ENCODE data around the gene CROCC2.

DNA sequence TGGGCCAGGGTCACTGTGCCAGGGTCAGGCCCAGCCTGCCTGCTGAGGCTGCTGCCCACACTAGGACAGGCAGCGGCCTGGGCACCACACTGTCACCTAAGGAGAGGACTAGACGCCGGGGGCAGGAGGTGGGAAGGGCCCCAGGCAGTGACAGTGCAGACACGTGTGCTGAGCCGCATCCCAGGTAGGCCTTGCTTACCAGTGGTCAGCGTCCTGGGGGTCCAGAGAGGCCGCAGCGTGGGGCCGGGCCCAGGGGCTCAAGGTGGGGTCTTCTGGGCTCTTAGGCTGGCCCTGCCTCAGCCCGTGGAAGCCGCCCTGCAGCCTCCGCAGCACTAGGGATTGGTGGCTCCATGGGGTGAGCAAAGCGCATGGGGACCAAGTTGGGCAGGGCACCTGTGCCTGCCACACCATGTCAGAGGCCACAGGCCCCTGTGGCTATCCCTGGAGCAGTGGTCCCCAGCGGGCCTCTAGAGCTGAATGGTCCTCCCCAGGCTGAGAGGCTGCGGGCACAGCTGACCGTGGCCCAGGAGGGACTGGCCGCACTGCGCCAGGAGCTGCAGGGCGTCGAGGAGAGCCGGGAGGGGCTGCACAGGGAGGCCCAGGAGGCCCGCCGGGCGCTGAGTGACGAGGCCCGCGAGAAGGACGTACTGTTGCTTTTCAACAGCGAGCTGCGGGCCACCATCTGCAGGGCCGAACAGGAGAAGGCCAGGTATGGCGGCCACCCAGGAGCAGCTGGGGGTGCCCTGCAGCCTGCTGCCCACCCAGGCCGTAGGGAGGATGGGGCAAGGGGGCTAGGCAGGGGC, 57.1 kb downstream of the CROCC2 start:
- TF ChIP-seq, protein P1, sequence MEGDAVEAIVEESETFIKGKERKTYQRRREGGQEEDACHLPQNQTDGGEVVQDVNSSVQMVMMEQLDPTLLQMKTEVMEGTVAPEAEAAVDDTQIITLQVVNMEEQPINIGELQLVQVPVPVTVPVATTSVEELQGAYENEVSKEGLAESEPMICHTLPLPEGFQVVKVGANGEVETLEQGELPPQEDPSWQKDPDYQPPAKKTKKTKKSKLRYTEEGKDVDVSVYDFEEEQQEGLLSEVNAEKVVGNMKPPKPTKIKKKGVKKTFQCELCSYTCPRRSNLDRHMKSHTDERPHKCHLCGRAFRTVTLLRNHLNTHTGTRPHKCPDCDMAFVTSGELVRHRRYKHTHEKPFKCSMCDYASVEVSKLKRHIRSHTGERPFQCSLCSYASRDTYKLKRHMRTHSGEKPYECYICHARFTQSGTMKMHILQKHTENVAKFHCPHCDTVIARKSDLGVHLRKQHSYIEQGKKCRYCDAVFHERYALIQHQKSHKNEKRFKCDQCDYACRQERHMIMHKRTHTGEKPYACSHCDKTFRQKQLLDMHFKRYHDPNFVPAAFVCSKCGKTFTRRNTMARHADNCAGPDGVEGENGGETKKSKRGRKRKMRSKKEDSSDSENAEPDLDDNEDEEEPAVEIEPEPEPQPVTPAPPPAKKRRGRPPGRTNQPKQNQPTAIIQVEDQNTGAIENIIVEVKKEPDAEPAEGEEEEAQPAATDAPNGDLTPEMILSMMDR (IDR thresholded peaks at IDR 0.05; ENCODE audit: borderline replicate concordance, extremely low read depth, low read length, poor library complexity, severe bottlenecking), result no peak
- no peak for TF ChIP-seq EZH2 (IDR thresholded peaks at IDR 0.05; ENCODE audit: borderline replicate concordance, low read depth, low read length, severe bottlenecking)

Measured in DND-41 (cell line).